Smooth muscle cell of the coronary artery (primary cell): Measurements from ENCODE around the gene TIAM2. TPM values are rescaled to one million over a fixed set of nuclear protein-coding genes. Genes with fewer than 3 reads are reported as not detected.

Source experiments
- total RNA-seq: library from RNA; depleted of rRNA; stranded (reverse); fragments of >200 nt; gene quantifications from 2 replicates; pipeline ENCODE4 v1.2.3, GENCODE V29; 2014; ENCODE audit warnings: low replicate concordance

Gene TIAM2
- total RNA-seq: 4.1 and 4.9 TPM in 2 replicates

GRCh38 chr6:154995254-154996015 lies at the start of gene TIAM2:
TIAM2 (plus strand) TSS chr6:154995315; CDS start chr6:155129224, 133,909 bp downstream.

GRCh38 chr6:155263373-155264063 lies 268.4 kb downstream of the TIAM2 start, which contains the start of gene CLDN20:
CLDN20 (plus strand) TSS chr6:155264013; CDS start chr6:155275720, 11,707 bp downstream.

